ENCODE measurements around the gene RFESD. TPM values are rescaled to one million over a fixed set of nuclear protein-coding genes. Genes with fewer than 3 reads are reported as not detected.
A peak's percentile ranks its signal among the peaks of the same experiment; 100 is the strongest.
"Not testable (repeated sequence)": the region's sequence is repeated elsewhere in the genome, so short reads cannot be mapped to it uniquely, and the experiment has no call there.

The RFESD gene
- total RNA-seq, 1 donor from 2014 or later: 1.5 TPM

DNA sequence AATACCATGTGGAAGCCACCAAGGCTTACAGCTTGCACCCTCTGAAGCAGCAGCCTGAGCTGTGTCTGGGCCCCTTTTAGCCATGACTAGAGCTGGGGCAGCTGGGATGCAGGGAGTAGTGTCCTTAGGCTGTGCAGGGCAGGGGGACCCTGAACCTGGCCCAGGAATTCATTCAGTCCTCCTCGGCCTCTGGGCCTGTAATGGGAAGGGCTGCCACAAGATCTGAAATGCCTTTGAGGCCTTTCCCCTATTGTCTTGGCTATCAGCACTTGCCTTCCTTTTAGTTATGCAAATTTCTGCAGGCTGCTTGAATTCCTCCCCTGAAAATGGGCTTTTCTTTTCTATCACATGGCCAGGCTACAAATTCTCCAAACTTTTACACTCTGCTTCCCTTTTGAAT lies 17.6 kb upstream of the RFESD start:
- no peak for ATAC-seq

- no peak for ATAC-seq
Measured at GRCh38 chr5:95630394-95630917, 16.1 kb upstream of the RFESD start.

GRCh38 chr5:95631255-95631958 lies 15.2 kb upstream of the RFESD start:
- no peak for ATAC-seq

GRCh38 chr5:95631991-95632675 lies 14.4 kb upstream of the RFESD start:
- ATAC-seq: peak; percentile 95

DNA sequence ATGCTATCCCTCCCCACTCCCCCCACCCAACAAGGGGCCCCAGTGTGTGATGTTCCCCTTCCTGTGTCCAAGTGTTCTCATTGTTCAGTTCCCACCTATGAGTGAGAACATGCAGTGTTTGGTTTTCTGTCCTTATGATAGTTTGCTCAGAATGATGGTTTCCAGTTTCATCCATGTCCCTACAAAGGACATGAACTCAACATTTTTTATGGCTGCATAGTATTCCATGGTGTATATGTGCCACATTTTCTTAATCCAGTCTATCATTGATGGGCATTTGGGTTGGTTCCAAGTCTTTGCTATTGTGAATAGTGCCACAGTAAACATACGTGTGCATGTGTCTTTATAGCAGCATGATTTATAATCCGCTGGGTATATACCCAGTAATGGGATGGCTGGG lies 13.6 kb upstream of the RFESD start:
- not testable (repeated sequence) for ATAC-seq

DNA sequence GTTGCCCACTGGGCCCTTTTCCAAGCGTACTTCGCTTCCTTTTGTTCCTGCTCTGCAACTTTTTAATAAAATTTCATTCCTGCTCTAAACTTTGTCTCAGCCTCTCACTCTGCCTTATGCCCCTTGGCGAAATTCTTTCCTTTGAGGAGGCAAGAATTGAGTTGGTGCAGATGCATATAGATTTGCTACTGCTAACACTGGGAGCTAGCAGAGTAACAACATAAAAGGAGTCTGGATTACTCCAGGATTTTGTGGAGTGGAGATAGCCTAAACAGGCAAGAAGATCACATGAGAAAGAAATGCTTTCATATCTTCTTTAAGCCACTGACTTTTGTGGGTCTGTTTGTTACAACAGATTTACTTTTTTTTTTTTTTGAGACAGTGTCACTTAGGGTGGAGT lies 12.9 kb upstream of the RFESD start:
- ATAC-seq: no peak

DNA sequence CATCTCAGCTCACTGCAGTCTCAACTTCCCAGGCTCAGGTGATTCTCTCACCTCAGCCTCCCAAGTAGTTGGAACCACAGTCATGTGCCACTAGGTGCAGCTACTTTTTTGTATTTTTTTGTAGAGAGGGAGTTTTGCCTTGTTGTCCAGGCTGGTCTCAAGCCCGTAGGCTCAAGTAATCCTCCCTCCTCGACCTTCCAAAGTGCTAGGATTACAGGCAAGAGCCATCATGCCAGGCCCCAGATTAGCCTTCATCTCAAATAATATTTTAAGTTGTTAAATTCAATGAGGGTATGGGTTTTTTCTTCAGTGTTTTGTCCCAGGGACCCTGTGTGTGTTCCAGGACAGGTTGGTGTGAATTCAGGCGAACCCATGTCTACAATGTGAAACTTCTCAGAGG lies 12.5 kb upstream of the RFESD start:
- ATAC-seq: no peak

DNA sequence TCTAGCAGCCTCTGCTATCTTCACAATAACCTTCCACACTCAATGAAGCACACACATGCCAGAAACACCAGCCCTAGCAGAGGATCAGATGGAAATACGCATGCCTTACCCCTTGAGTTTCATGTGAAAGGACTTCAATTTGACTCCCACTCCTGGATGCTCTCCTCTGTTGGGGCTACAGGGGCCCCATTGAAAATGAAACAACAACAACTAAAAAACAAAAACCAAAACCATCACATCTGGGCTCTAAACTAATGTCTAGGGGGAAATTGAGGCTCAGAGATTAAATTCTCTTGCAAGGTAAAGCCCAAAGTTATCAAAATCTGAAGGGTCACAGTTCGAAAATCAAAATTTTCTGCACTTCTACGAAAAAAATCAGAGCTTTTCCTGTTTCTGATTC lies 7.9 kb upstream of the RFESD start:
- no peak for ATAC-seq

GRCh38 chr5:95641741-95642220 lies 4.8 kb upstream of the RFESD start:
- no peak for ATAC-seq

GRCh38 chr5:95643152-95643551 lies 3.4 kb upstream of the RFESD start:
- no peak for ATAC-seq

GRCh38 chr5:95644351-95645042 lies 2.1 kb upstream of the RFESD start:
- no peak for ATAC-seq

- ATAC-seq: not testable (repeated sequence)
Measured at GRCh38 chr5:95646226-95646568, 380 bp upstream of the RFESD start.

DNA sequence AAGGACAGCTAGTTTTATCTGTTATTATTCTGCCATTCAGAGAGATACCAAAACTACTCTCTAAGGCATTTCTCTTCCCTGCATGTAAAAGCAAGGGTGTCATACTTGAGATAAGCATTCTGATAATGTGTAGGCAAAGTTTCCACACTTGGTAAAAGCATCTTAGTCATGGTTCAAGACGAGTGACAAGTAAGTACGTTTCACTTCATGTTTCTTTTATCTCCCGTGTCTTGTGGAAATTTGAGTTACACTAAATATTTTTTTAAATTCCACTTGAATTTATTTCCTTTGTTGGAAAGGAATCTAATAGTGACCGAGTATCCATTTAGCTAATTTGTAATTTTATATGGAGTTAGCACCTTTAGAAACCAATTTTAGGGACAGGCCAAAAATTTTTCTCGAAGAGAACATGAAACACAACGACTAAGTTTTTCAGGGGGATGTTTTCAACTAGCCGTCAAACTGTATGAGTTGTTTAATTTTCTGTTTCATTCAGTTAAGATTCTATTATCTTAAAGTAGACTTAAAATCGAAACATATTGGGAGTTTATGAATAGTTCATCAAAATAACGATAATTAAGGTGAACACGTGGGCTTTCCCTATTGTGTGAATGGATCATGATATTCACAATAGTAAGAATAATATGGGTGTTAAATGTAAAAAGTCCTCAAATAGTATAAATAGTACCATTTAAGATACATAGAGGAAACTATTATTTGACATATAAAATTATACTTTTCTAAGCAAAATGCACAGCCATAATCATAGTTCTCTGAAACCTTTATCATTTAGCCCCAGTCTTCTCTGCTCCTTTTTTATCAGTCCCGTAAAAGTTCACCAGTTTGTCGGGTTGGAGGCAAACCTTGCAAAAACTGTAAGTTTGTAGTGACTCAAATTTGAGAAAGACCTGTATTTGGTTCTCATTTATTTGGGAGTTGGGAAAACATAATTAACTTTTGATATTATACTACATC lies 1.6 kb downstream of the RFESD start:
- ATAC-seq: no peak

DNA sequence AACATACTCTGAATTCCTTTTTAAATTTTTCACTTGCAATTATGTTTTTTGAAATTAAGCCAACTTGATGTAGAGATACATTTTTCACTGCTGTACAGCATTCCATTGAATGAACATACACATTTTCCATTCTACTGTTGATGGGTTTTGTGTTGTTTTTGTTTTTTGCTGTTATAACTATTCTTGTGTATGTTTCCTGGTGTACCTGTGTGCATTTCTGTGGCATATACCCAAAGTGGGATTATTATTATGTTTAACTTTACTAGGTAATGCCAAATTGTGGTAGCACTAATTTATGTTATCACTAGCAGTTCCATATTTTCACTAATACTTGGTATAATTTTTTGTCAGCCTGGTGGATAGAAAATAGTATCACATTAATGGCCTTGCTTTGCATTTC lies 2.7 kb downstream of the RFESD start:
- ATAC-seq: no peak

DNA sequence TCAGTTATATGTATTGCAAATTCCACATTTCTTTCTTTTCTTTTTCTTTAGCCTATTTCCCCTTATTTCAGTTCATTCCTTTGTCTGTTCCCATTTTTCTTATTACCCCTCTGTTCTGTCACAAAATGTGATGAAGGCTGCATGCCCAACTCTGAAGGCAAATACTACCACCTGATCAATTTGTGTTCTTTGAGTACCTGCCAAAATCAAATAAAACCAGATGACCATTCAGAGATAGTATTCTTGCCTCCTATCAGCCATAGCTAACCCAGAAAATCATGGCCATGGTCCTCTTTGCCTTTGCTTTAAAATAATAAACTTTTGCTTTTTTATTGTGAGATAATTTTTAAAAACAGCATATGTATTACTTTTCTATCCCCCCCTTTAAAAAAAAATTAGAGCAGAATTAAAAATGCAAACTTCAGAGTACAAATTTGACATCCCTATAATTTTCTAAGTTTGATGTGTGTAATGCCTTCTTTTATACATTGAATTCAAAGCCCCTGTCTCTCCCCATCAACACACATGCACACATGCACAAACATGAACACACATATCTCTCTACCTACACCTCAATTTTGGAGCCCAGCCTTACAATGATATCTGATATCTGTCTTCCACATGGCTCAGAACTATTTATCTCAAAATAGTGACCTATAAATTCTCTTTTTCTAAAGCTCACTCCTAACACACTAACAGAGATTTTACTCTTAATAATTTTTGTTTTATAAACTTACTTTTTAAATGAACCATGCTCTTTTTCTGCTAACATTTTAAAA lies 3.5 kb downstream of the RFESD start:
- ATAC-seq: no peak

DNA sequence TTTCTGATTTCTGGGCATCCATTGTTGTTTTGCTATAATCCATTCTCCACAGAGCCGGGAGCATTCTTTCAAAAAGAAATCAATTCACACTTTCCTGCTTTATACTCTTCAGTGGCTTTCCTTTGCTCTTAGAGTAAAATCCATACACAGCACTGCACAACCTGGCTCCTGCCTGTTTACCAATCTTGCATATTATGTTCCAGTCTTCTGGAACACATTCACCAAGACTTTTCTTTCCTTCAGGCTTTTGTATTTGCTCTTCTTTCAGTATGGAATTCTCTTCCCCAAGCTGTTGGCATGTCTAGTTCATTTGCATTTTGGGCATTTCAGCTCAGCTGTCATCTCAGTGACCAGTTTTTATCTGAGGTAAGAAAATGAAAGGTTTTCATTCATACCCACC lies 6.3 kb downstream of the RFESD start:
- ATAC-seq: no peak

DNA sequence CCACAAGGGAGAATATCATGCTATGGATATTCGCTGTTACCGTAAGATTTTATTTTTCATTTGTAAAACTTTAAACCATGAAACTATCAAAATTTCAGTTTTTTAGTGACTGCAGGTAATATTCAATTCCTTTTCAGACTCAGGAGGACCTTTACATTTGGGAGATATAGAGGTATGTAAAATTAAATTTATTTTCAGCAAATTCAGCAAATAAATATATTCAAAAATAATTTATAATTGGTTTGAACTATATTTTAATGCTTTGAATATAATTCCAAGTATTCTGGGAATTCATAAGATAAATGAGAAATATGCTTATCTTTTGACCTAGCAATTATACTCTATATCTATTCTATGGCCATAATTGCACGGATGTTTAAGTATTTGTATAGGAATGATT lies 7.6 kb downstream of the RFESD start:
- no peak for ATAC-seq

DNA sequence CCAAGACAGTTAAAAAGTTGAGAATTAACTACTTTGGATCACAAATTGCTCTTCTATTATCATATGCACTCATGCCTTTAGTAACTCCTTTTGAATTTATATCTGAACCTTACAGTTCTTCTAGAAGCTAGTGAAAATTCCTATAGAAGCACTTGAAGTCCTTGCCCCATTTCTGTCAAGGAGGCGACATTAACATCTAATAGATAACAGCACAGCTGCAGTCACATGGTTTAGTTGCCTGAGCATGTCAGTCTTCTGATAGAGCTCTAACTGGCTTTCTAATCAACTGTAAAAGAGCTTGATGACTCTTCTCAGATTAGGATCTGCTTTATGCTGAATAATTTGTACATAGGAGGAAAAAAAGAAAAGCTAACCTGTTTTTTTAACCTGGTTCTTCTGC lies 9.0 kb downstream of the RFESD start:
- ATAC-seq: no peak

DNA sequence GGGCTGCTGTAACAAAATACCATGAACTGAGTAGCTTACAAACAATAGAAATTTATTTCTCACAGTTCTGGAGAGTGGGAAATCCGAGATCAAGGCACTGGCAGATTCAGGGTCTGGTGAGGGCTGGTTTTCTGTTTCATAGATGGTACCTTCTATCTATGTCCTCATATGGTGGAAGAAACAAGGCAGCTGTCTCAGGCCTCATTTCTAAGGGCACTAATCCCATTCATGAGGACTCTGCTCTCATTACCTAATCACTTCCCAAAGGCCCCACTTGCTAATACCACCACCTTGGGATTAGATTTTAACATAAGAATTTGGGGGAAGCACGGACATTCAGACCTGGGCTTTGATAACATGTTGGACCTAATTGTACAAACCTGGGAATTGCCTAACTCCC lies 13.5 kb downstream of the RFESD start:
- no peak for ATAC-seq

GRCh38 chr5:95662946-95663345 lies 16.4 kb downstream of the RFESD start:
- ATAC-seq: no peak

DNA sequence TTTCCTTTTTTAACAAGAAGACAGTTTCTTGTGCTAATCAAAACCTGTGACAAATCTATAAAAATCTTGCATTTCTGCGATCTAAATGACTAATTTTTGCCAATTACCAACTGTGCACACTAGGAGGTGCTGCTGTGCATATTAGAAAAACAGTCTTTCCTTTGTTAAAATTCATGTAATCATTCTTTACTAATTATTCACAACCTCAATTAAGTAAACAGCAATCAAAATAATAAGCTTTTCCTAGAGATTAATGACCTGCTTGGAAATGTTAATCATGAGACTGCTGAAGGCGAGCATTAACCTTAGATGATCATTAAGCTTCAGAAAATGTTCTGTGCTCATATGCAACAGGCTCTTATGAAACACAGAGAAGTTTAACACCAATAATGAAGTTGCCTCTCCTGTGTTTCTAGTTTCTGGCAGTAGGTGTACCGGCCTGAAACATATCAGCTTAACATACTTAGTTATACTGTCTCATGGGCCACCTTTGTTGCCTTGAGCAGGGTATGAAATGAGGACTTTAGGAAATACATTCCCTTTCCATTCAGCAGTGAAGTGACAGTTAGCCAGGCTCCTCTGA lies 17.7 kb downstream of the RFESD start:
- peak; percentile 56 for ATAC-seq

All from esophagus mucosa (tissue), 1 donor.